H1 (cell line): ENCODE results near the gene ZNF764.

Source experiments
- BACH1 ChIP-seq: IDR thresholded peaks from 2 replicates; pipeline ENCODE4 v1.6.1; 2012; ENCODE audit warnings: low read length, improper control_type of control experiment
- CHD2 ChIP-seq: IDR thresholded peaks from 2 replicates; pipeline ENCODE4 v1.6.1; 2012; ENCODE audit warnings: low read length, improper control_type of control experiment
- POLR2A ChIP-seq, 2 experiments: IDR thresholded peaks; 1 replicate in 1 of 2; 2 replicates in 1 of 2; pipeline ENCODE4 v1.6.1; 2011; ENCODE audit warnings: low read depth in 2 of 2, low read length in 2 of 2, mild to moderate bottlenecking in 2 of 2; ENCODE audit errors: control extremely low read depth in 1 of 2
- TCF12 ChIP-seq: IDR thresholded peaks from 2 replicates; pipeline ENCODE4 v1.6.1; 2011; ENCODE audit warnings: low read depth, mild to moderate bottlenecking, low read length
- TF ChIP-seq, protein P1 (sequence below), 3 experiments: IDR thresholded peaks; 1 replicate in 2 of 3; 2 replicates in 1 of 3; pipeline versions ENCODE4 v1.5.1 to v1.6.1; 2011; ENCODE audit warnings: low read length in 3 of 3, mild to moderate bottlenecking in 3 of 3, inconsistent platforms in 2 of 3, low read depth in 1 of 3, moderate library complexity in 1 of 3; ENCODE audit not compliant: insufficient read depth in 1 of 3; ENCODE audit errors: control extremely low read depth in 1 of 3

- TF ChIP-seq, protein P1, sequence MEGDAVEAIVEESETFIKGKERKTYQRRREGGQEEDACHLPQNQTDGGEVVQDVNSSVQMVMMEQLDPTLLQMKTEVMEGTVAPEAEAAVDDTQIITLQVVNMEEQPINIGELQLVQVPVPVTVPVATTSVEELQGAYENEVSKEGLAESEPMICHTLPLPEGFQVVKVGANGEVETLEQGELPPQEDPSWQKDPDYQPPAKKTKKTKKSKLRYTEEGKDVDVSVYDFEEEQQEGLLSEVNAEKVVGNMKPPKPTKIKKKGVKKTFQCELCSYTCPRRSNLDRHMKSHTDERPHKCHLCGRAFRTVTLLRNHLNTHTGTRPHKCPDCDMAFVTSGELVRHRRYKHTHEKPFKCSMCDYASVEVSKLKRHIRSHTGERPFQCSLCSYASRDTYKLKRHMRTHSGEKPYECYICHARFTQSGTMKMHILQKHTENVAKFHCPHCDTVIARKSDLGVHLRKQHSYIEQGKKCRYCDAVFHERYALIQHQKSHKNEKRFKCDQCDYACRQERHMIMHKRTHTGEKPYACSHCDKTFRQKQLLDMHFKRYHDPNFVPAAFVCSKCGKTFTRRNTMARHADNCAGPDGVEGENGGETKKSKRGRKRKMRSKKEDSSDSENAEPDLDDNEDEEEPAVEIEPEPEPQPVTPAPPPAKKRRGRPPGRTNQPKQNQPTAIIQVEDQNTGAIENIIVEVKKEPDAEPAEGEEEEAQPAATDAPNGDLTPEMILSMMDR (IDR thresholded peaks at IDR 0.05; ENCODE audit: control extremely low read depth in 1 of 3, insufficient read depth in 1 of 3, low read depth in 1 of 3, low read length in 3 of 3): no peak
- TF ChIP-seq CHD2 (no peak), BACH1 (no peak), TCF12 (no peak), POLR2A (IDR thresholded peaks at IDR 0.05; ENCODE audit: control extremely low read depth in 1 of 2, low read depth in 2 of 2, low read length in 2 of 2) (no peak)
Measured at GRCh38 chr16:30565984-30566383, 7.8 kb upstream of the ZNF764 start.
